MM.1S (cell line): ENCODE data around the gene MED27.

Source experiments
- EZH2 ChIP-seq: fragments of 300-600 bp; sonication (generic); optimal IDR thresholded peaks from 2 replicates; pipeline ENCODE3; 2017; ENCODE audit warnings: low read depth, mild to moderate bottlenecking, antibody characterized with exemption, low read length, mixed read lengths
- EZH2phosphoT487 ChIP-seq: fragments of 300-600 bp; sonication (generic); IDR thresholded peaks from 2 replicates; pipeline ENCODE4 v1.6.1; 2018; ENCODE audit warnings: antibody characterized with exemption, low read length
- TF ChIP-seq, protein P1 (sequence below): fragments of 300-600 bp; sonication (generic); IDR thresholded peaks from 2 replicates; pipeline ENCODE4 v1.5.1; 2016; ENCODE audit warnings: antibody characterized with exemption, low read length, mixed read lengths

DNA sequence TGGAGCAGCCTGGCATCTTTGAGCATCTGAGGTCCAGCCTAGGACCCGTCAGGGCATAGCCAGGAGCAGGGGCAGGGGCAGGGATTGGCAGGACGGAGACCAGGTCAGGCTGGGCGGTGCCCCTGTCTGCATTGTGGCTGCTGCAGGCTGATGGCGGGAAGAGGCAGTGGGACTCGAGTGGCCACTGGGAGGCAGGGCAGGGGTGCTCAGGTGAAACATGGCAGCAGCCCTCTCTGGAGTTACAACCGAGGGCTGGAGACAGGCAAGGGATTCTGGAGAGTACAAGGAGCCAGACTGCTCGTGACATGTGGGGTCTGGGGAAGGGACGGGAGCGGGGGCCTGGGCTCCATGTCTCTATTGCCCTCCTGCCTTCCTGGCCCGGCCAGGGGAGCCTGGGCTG lies 242.4 kb downstream of the MED27 start:
- TF ChIP-seq, protein P1, sequence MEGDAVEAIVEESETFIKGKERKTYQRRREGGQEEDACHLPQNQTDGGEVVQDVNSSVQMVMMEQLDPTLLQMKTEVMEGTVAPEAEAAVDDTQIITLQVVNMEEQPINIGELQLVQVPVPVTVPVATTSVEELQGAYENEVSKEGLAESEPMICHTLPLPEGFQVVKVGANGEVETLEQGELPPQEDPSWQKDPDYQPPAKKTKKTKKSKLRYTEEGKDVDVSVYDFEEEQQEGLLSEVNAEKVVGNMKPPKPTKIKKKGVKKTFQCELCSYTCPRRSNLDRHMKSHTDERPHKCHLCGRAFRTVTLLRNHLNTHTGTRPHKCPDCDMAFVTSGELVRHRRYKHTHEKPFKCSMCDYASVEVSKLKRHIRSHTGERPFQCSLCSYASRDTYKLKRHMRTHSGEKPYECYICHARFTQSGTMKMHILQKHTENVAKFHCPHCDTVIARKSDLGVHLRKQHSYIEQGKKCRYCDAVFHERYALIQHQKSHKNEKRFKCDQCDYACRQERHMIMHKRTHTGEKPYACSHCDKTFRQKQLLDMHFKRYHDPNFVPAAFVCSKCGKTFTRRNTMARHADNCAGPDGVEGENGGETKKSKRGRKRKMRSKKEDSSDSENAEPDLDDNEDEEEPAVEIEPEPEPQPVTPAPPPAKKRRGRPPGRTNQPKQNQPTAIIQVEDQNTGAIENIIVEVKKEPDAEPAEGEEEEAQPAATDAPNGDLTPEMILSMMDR, result no peak; the same call in 1 of the 2 replicates
- TF ChIP-seq EZH2 (no peak), EZH2phosphoT487 (no peak)
